ENCODE data around the gene METTL26. TPM values are rescaled to one million over a fixed set of nuclear protein-coding genes. Genes with fewer than 3 reads are reported as not detected.

The METTL26 gene
- total and polyA plus RNA-seq, 2 of the 4 experiments (the other 2 are of a cell fraction), result 46.8 to 128 TPM

GRCh38 chr16:657487-657886 is 21.4 kb upstream of the METTL26 start:
- no peak overlapping the region for H4K5ac ChIP-seq (ENCODE audit: low read depth, low read length)
- no peak overlapping the region for H3K9ac ChIP-seq (ENCODE audit: low read depth, low read length)
- H3K27ac ChIP-seq (ENCODE audit: insufficient read depth, low read length), result no peak overlapping the region
- no peaks in the 10 kb centered on the region for H3K9me1 ChIP-seq (ENCODE audit: insufficient read depth, low read length)
- H3K14ac ChIP-seq (replicated peaks; ENCODE audit: low read depth, low read length), result no peak overlapping the region
- peaks cover 4% of the 10 kb centered on the region for H3K36me3 ChIP-seq (ENCODE audit: control insufficient read depth, insufficient read depth, low read length)
- no peak overlapping the region for H3K18ac ChIP-seq (ENCODE audit: low read depth, low read length)
- no peak overlapping the region for H2AK5ac ChIP-seq (ENCODE audit: low read depth, low read length)
- no peak overlapping the region for H3K23ac ChIP-seq (ENCODE audit: low read depth, low read length)
- no peak overlapping the region for H3K4me3 ChIP-seq (ENCODE audit: insufficient read depth, low read depth, low read length)
- ATAC-seq (ENCODE audit: low read depth) (no peak), DNase-seq (no peak)
- H3K4ac ChIP-seq (ENCODE audit: low read depth, low read length), result no peak overlapping the region
- in situ Hi-C loops (cut with MboI; ENCODE audit: low sequenced_read_pairs), result no loop called here
- CTCF ChIA-PET, result no interaction called here
- 90% methylated on average over 5 of the region's 22 CpGs; no CpG with 5 or more reads in 1 of the 2 experiments for WGBS, 2 experiments (ENCODE audit: extremely low coverage in 2 of 2, insufficient read length in 1 of 2)
- H4K8ac ChIP-seq (ENCODE audit: low read depth in 2 of 2, low read length in 2 of 2), result no peak overlapping the region
- peaks cover 5% of the 10 kb centered on the region for H3K4me1 ChIP-seq (ENCODE audit: control insufficient read depth, insufficient read depth, low read length)
- no peak overlapping the region for H2AK9ac ChIP-seq (replicated peaks; ENCODE audit: low read depth, low read length, poor library complexity)
- no peak overlapping the region for H2BK5ac ChIP-seq (ENCODE audit: low read depth, low read length, poor library complexity, severe bottlenecking)
- H3K56ac ChIP-seq (ENCODE audit: extremely low read depth, insufficient read depth, low read length), result no peak overlapping the region
- BruUV-seq (replicated peaks), result no TSS peak
- no peak overlapping the region for H2AFZ ChIP-seq (replicated peaks; ENCODE audit: low read length, poor library complexity)
- H3K9me3 ChIP-seq (ENCODE audit: control insufficient read depth, insufficient read depth, low read length), result no peaks in the 10 kb centered on the region
- dilution Hi-C loops (cut with HindIII; ENCODE audit: low sequenced_read_pairs, unreplicated experiment), result no loop called here
- no peak overlapping the region for H2BK120ac ChIP-seq (ENCODE audit: low read depth, low read length)
- H2BK20ac ChIP-seq (ENCODE audit: low read depth, low read length), result no peak overlapping the region
- H2BK15ac ChIP-seq (ENCODE audit: low read depth, low read length), result no peak overlapping the region
- no peak overlapping the region for H3K4me2 ChIP-seq (ENCODE audit: low read depth, low read length)
- POLR2A ChIA-PET (ENCODE audit: unreplicated experiment), result no interaction called here
- TF ChIP-seq CTCF (conservative IDR thresholded peaks at IDR 0.05; ENCODE audit: low read depth, low read length) (no peak), POLR2A (IDR thresholded peaks at IDR 0.05; ENCODE audit: low read depth, low read length) (no peak), CHD1 (IDR thresholded peaks at IDR 0.05; ENCODE audit: low read depth, low read length) (no peak), MXI1 (IDR thresholded peaks at IDR 0.05; ENCODE audit: borderline replicate concordance, low read depth, low read length) (no peak), RAD21 (IDR thresholded peaks at IDR 0.05; ENCODE audit: low read length) (no peak)
- intact Hi-C loops (cut with micrococcal nuclease), result no loop called here
- no peaks in the 10 kb centered on the region for H3K27me3 ChIP-seq (ENCODE audit: control insufficient read depth, insufficient read depth, low read length)
- no peak overlapping the region for H4K91ac ChIP-seq (ENCODE audit: insufficient read depth, low read depth, low read length)
- H3K79me1 ChIP-seq (ENCODE audit: low read depth in 1 of 2, low read length in 2 of 2), result no peaks in the 10 kb centered on the region; a peak in 1 of 4 replicates
- no peaks in the 10 kb centered on the region for H4K20me1 ChIP-seq (ENCODE audit: insufficient read depth, low read length)

Measured in IMR-90 (cell line).